Right lobe of liver (tissue), 6 donors: ENCODE data around the gene TMEM270. TPM values are rescaled to one million over a fixed set of nuclear protein-coding genes. Genes with fewer than 3 reads are reported as not detected.

Experiments
- ATAC-seq, 4 donors: fragments of 200-7000 bp; cut with Tn5 transposase; one replicate each; pipeline ENCODE4 v1.9.1; 2020; ENCODE audit warnings: mild to moderate bottlenecking in 4 of 4, moderate library complexity in 4 of 4
- DNase-seq, 3 donors: peaks; one replicate each; pipeline ENCODE4 v3.0.0-alpha.2; 2020
- H3K27ac ChIP-seq, 3 donors: fragments of 200-600 bp; one replicate each; pipeline ENCODE4 v1.8.0; 2022
- H3K27me3 ChIP-seq, 2 donors: fragments of 200-600 bp; one replicate each; pipeline ENCODE4 v1.8.0; 2022
- H3K36me3 ChIP-seq, 4 donors: fragments of 200-600 bp; sonication (generic) in 1 of 4; one replicate each; pipeline versions ENCODE4 v1.5.1 to v1.8.0; 2017 to 2022; ENCODE audit warnings: control low read depth in 1 of 4
- H3K4me1 ChIP-seq, 4 donors: fragments of 200-600 bp; sonication (generic) in 1 of 4; one replicate each; pipeline versions ENCODE4 v1.5.1 to v1.8.0; 2017 to 2022; ENCODE audit warnings: control low read depth in 1 of 4
- H3K4me3 ChIP-seq, 3 donors: fragments of 200-600 bp; one replicate each; pipeline ENCODE4 v1.8.0; 2022
- H3K9me3 ChIP-seq, 4 donors: fragments of 200-600 bp; sonication (generic) in 1 of 4; one replicate each; pipeline versions ENCODE4 v1.5.1 to v1.8.0; 2017 to 2022; ENCODE audit warnings: control low read depth in 1 of 4
- CTCF ChIP-seq, 4 donors: fragments of 200-600 bp in 3 of 4; fragments of 450-650 bp in 1 of 4; IDR thresholded peaks; one replicate each; pipeline versions ENCODE4 v1.5.1 to v1.8.0; 2016 to 2022; ENCODE audit warnings: antibody characterized with exemption in 4 of 4, mild to moderate bottlenecking in 2 of 4
- POLR2A ChIP-seq: fragments of 450-650 bp; IDR thresholded peaks from one replicate; pipeline ENCODE4 v1.6.1; 2017; ENCODE audit warnings: antibody characterized with exemption, mild to moderate bottlenecking
- WGBS: methylation state at CpG from one replicate; pipeline ENCODE4 v1.1.6; 2018; ENCODE audit warnings: low coverage, low lambda C conversion rate; ENCODE audit not compliant: insufficient coverage; ENCODE audit errors: missing lambda C conversion rate; 5-methylcytosine and 5-hydroxymethylcytosine counted together
- intact Hi-C, 2 donors: fragments of 100-400 bp; cut with DNase I; formaldehyde crosslinking; loops; one replicate each; pipeline versions ENCODE4 v1.11.2 to v1.14.1; 2022
- total RNA-seq, 6 experiments: library from RNA; depleted of rRNA in 2 of 6; stranded (reverse); fragments of >200 nt in 2 of 6; fragmentation: NEBNext Ultra II Directional in 3 of 6; extraction: Animal tissue kit (Norgen Biotek cat#: 25700) in 3 of 6; gene quantifications; one replicate each; pipeline versions ENCODE4 v1.1.0 to v1.2.4, GENCODE V29; 2016 to 2023
- donor health status: DM: no; HTN: yes; CAD: no.
- donor health status: DM: no; HTN: no; CAD: no.
- donor health status: DM: no; HTN: no; CAD: no.
- donor health status: DM: no; HTN: yes; CAD: no.
- donor health status: DM: no; HTN: yes; CAD: no.

TMEM270 gene
- total RNA-seq, 6 experiments from 2014 or later = not detected

GRCh38 chr7:73831584-73831833 is 29.4 kb upstream of the TMEM270 start:
- no peaks in the 10 kb centered on the region for H3K27me3 ChIP-seq
- peaks cover 0 to 8% (median 2%) of the 10 kb centered on the region in 4 donors for H3K4me1 ChIP-seq
- H3K36me3 ChIP-seq = no peaks in the 10 kb centered on the region
- no peaks in the 10 kb centered on the region for H3K9me3 ChIP-seq
- ATAC-seq = no peak
- H3K27ac ChIP-seq = no peak overlapping the region
- no CpG with 5 or more reads among the region's 16 CpGs for WGBS
- no peak overlapping the region for H3K4me3 ChIP-seq
- intact Hi-C loops = no loop called here
- DNase-seq = no peak
- TF ChIP-seq CTCF (IDR thresholded peaks at IDR 0.05) (no peak), POLR2A (no peak)

GRCh38 chr7:73831834-73832651 is 28.9 kb upstream of the TMEM270 start:
- no peaks in the 10 kb centered on the region for H3K27me3 ChIP-seq
- no peaks in the 10 kb centered on the region for H3K9me3 ChIP-seq
- no peaks in the 10 kb centered on the region for H3K36me3 ChIP-seq
- no peak for TF ChIP-seq POLR2A
- no peak for TF ChIP-seq CTCF (IDR thresholded peaks at IDR 0.05)
- DNase-seq (no peak), ATAC-seq (peak in 2 of 4 donors; percentile 19 to 29)
- intact Hi-C loops = no loop called here
- WGBS = 57% methylated on average over 7 of the region's 16 CpGs
- no peak overlapping the region for H3K4me3 ChIP-seq
- peaks cover 0 to 8% (median 2%) of the 10 kb centered on the region in 4 donors for H3K4me1 ChIP-seq
- no peak overlapping the region for H3K27ac ChIP-seq

GRCh38 chr7:73832806-73833205 is 28.2 kb upstream of the TMEM270 start:
- no peak overlapping the region for H3K4me3 ChIP-seq
- ATAC-seq (no peak), DNase-seq (no peak)
- WGBS = 62% methylated on average over 12 of the region's 13 CpGs
- H3K36me3 ChIP-seq = no peaks in the 10 kb centered on the region
- H3K27me3 ChIP-seq = no peaks in the 10 kb centered on the region
- intact Hi-C loops = no loop called here
- no peak overlapping the region for H3K27ac ChIP-seq
- no peaks in the 10 kb centered on the region for H3K9me3 ChIP-seq
- no peak for TF ChIP-seq POLR2A
- TF ChIP-seq CTCF (IDR thresholded peaks at IDR 0.05) = no peak
- H3K4me1 ChIP-seq = peaks cover 0 to 8% (median 0%) of the 10 kb centered on the region in 4 donors

GRCh38 chr7:73833251-73833919 is 27.6 kb upstream of the TMEM270 start:
- H3K4me3 ChIP-seq = no peak overlapping the region
- no peaks in the 10 kb centered on the region for H3K9me3 ChIP-seq
- no peak for TF ChIP-seq CTCF (IDR thresholded peaks at IDR 0.05)
- no peak for TF ChIP-seq POLR2A
- H3K27me3 ChIP-seq = no peaks in the 10 kb centered on the region
- WGBS = 63% methylated on average over 11 of the region's 13 CpGs
- no peak for DNase-seq
- no peak overlapping the region for H3K27ac ChIP-seq
- H3K36me3 ChIP-seq = no peaks in the 10 kb centered on the region
- peaks cover 0 to 3% (median 0%) of the 10 kb centered on the region in 4 donors for H3K4me1 ChIP-seq
- intact Hi-C loops = no loop called here
- peak in 2 of 4 donors; percentile 16 to 30 for ATAC-seq
